Gastrocnemius medialis (tissue), 4 donors: ENCODE data around the gene SRGAP1. TPM values are rescaled to one million over a fixed set of nuclear protein-coding genes. Genes with fewer than 3 reads are reported as not detected.

Experiments used
- ATAC-seq, 2 donors: fragments of 150-250 bp; one replicate each; pipeline ENCODE4 v1.9.1; 2016
- DNase-seq, 2 donors: peaks; one replicate each; pipeline ENCODE4 v3.0.0-alpha.2; 2019
- H3K27ac ChIP-seq, 4 donors: fragments of 200-600 bp; sonication (generic); 1 replicate in 1 of 4; 2 replicates in 3 of 4; pipeline ENCODE4 v1.5.1; 2016 to 2018; ENCODE audit warnings: mild to moderate bottlenecking in 2 of 4, moderate library complexity in 1 of 4
- H3K27me3 ChIP-seq, 3 donors: fragments of 200-600 bp; sonication (generic) in 2 of 3; 1 replicate in 1 of 3; 2 replicates in 2 of 3; pipeline versions ENCODE4 v1.5.1 to v1.6.0; 2016 to 2019; ENCODE audit warnings: mild to moderate bottlenecking in 1 of 3, moderate library complexity in 1 of 3
- H3K36me3 ChIP-seq, 2 donors: fragments of 200-600 bp; sonication (generic) in 1 of 2; one replicate each; pipeline ENCODE4 v1.5.1; 2017 to 2018
- H3K4me1 ChIP-seq, 2 donors: fragments of 200-600 bp; sonication (generic) in 1 of 2; one replicate each; pipeline ENCODE4 v1.5.1; 2016 to 2017; ENCODE audit warnings: mild to moderate bottlenecking in 2 of 2
- H3K4me3 ChIP-seq, 4 donors: fragments of 200-600 bp; sonication (generic) in 3 of 4; 1 replicate in 1 of 4; 2 replicates in 3 of 4; pipeline ENCODE4 v1.5.1; 2016 to 2019; ENCODE audit warnings: mild to moderate bottlenecking in 2 of 4
- H3K9me3 ChIP-seq, 3 donors: fragments of 200-600 bp; sonication (generic) in 2 of 3; 1 replicate in 1 of 3; 2 replicates in 2 of 3; pipeline ENCODE4 v1.5.1; 2016 to 2019
- CTCF ChIP-seq, 5 experiments: fragments of 450-650 bp in 3 of 5; fragments of 200-600 bp in 2 of 5; sonication (generic) in 2 of 5; IDR thresholded peaks in 4 of 5; conservative IDR thresholded peaks in 1 of 5; 1 replicate in 4 of 5; 2 replicates in 1 of 5; pipeline ENCODE4 v1.5.1; 2016 to 2019; ENCODE audit warnings: antibody characterized with exemption in 5 of 5, mild to moderate bottlenecking in 3 of 5, moderate library complexity in 3 of 5
- POLR2A ChIP-seq, 2 donors: fragments of 450-650 bp; IDR thresholded peaks; one replicate each; pipeline ENCODE4 v1.6.1; 2017; ENCODE audit warnings: antibody characterized with exemption in 2 of 2, mild to moderate bottlenecking in 2 of 2, moderate library complexity in 2 of 2
- in situ Hi-C, 4 donors: fragments of 200-750 bp; cut with MboI; loops; one replicate each; pipeline versions ENCODE4 v1.15.0 to v1.8.0; 2017; ENCODE audit warnings: low sequenced_read_pairs in 4 of 4
- intact Hi-C: fragments of 100-400 bp; cut with DNase I; formaldehyde crosslinking; loops from one replicate; pipeline ENCODE4 v1.15.1; 2023; ENCODE audit warnings: low total_unique reads
- total RNA-seq, 4 donors: library from RNA; depleted of rRNA; stranded (reverse); fragments of >200 nt; gene quantifications; one replicate each; pipeline versions ENCODE4 v1.1.0 to v1.2.3, GENCODE V29; 2016

SRGAP1 gene
- total RNA-seq, 4 donors from 2014 or later = 0.36 to 0.85 (median 0.66) TPM

GRCh38 chr12:63848450-63848849, 4.0 kb downstream of the SRGAP1 start:
- DNase-seq (no peak), ATAC-seq (no peak)
- in situ Hi-C loops = loop anchor here in 2 of 4 donors (10.0 to 25.0 kb wide), 2 partner anchors 336 to 539 kb away; partner anchors contain the start of gene C12orf56 (in 1 of the 2)
- TF ChIP-seq POLR2A (IDR thresholded peaks at IDR 0.05) (no peak), CTCF (IDR thresholded peaks at IDR 0.05 in 4 of 5, conservative IDR thresholded peaks at IDR 0.05 in 1 of 5) (no peak)
- H3K27me3 ChIP-seq = no peaks in the 10 kb centered on the region
- no peaks in the 10 kb centered on the region for H3K9me3 ChIP-seq
- intact Hi-C loops = no loop called here
- H3K4me3 ChIP-seq = no peak overlapping the region
- peaks cover 4 to 7% of the 10 kb centered on the region in 2 donors for H3K4me1 ChIP-seq
- no peak overlapping the region for H3K27ac ChIP-seq
- no peaks in the 10 kb centered on the region for H3K36me3 ChIP-seq

GRCh38 chr12:63849106-63849620, 4.7 kb downstream of the SRGAP1 start:
- in situ Hi-C loops (loop anchor here in 2 of 4 donors (10.0 to 25.0 kb wide), 2 partner anchors 336 to 538 kb away; partner anchors contain the start of gene C12orf56 (in 1 of the 2)), intact Hi-C loops (no loop called here)
- H3K4me3 ChIP-seq = no peak overlapping the region
- no peaks in the 10 kb centered on the region for H3K9me3 ChIP-seq
- DNase-seq (no peak), ATAC-seq (no peak)
- H3K27me3 ChIP-seq = no peaks in the 10 kb centered on the region
- TF ChIP-seq CTCF (IDR thresholded peaks at IDR 0.05 in 4 of 5, conservative IDR thresholded peaks at IDR 0.05 in 1 of 5) (no peak), POLR2A (IDR thresholded peaks at IDR 0.05) (no peak)
- no peak overlapping the region for H3K27ac ChIP-seq
- H3K4me1 ChIP-seq = peaks cover 4 to 7% of the 10 kb centered on the region in 2 donors
- H3K36me3 ChIP-seq = no peaks in the 10 kb centered on the region

GRCh38 chr12:63849641-63850040, 5.1 kb downstream of the SRGAP1 start:
- in situ Hi-C loops = loop anchor here in 2 of 4 donors (10.0 to 25.0 kb wide), 2 partner anchors 335 to 538 kb away; partner anchors contain the start of gene C12orf56 (in 1 of the 2)
- no peak for ATAC-seq
- H3K36me3 ChIP-seq = no peaks in the 10 kb centered on the region
- H3K4me1 ChIP-seq = peaks cover 4 to 7% of the 10 kb centered on the region in 2 donors
- TF ChIP-seq POLR2A (IDR thresholded peaks at IDR 0.05) (no peak), CTCF (IDR thresholded peaks at IDR 0.05 in 4 of 5, conservative IDR thresholded peaks at IDR 0.05 in 1 of 5) (no peak)
- H3K27me3 ChIP-seq = no peaks in the 10 kb centered on the region
- no peak overlapping the region for H3K4me3 ChIP-seq
- H3K9me3 ChIP-seq = no peaks in the 10 kb centered on the region
- intact Hi-C loops = no loop called here
- no peak overlapping the region for H3K27ac ChIP-seq
- no peak for DNase-seq

- no peaks in the 10 kb centered on the region for H3K36me3 ChIP-seq
- no peaks in the 10 kb centered on the region for H3K4me1 ChIP-seq
- no peak for ATAC-seq
- no peak overlapping the region for H3K4me3 ChIP-seq
- intact Hi-C loops = no loop called here
- no peaks in the 10 kb centered on the region for H3K27me3 ChIP-seq
- TF ChIP-seq CTCF (IDR thresholded peaks at IDR 0.05 in 4 of 5, conservative IDR thresholded peaks at IDR 0.05 in 1 of 5) (no peak), POLR2A (IDR thresholded peaks at IDR 0.05) (no peak)
- no peaks in the 10 kb centered on the region for H3K9me3 ChIP-seq
- no peak overlapping the region for H3K27ac ChIP-seq
- in situ Hi-C loops = no loop called here
- no peak for DNase-seq
These were observed 9.5 kb downstream of the SRGAP1 start for GRCh38 chr12:63853978-63854377.

- intact Hi-C loops = no loop called here
- DNase-seq (no peak), ATAC-seq (no peak)
- H3K9me3 ChIP-seq = no peaks in the 10 kb centered on the region
- no peak overlapping the region for H3K4me3 ChIP-seq
- in situ Hi-C loops = no loop called here
- TF ChIP-seq CTCF (IDR thresholded peaks at IDR 0.05 in 4 of 5, conservative IDR thresholded peaks at IDR 0.05 in 1 of 5) (no peak), POLR2A (IDR thresholded peaks at IDR 0.05) (no peak)
- H3K27me3 ChIP-seq = no peaks in the 10 kb centered on the region
- no peak overlapping the region for H3K27ac ChIP-seq
- no peaks in the 10 kb centered on the region for H3K4me1 ChIP-seq
- no peaks in the 10 kb centered on the region for H3K36me3 ChIP-seq
These were observed 10.8 kb downstream of the SRGAP1 start for GRCh38 chr12:63855299-63855698.
